ENCODE results near the gene CRAT.

- no peak for TF ChIP-seq CTCF (IDR thresholded peaks at IDR 0.05)
- TF ChIP-seq EZH2 (IDR thresholded peaks at IDR 0.05), result no peak
- TF ChIP-seq EZH2phosphoT487 (IDR thresholded peaks at IDR 0.05), result no peak
These were observed 47.5 kb downstream of the CRAT start for GRCh38 chr9:129063061-129063460.

Data from neural progenitor cell (in vitro differentiated cells).